Iris pigment epithelial cell (primary cell): ENCODE data around the gene PLEKHH2.
"Not testable (repeated sequence)": the region's sequence is repeated elsewhere in the genome, so short reads cannot be mapped to it uniquely, and the experiment has no call there.

ENCODE experiments used
- DNase-seq: peaks from one replicate; pipeline ENCODE4 v3.0.0-alpha.2; 2011; ENCODE audit warnings: low read depth

PLEKHH2 gene

DNA sequence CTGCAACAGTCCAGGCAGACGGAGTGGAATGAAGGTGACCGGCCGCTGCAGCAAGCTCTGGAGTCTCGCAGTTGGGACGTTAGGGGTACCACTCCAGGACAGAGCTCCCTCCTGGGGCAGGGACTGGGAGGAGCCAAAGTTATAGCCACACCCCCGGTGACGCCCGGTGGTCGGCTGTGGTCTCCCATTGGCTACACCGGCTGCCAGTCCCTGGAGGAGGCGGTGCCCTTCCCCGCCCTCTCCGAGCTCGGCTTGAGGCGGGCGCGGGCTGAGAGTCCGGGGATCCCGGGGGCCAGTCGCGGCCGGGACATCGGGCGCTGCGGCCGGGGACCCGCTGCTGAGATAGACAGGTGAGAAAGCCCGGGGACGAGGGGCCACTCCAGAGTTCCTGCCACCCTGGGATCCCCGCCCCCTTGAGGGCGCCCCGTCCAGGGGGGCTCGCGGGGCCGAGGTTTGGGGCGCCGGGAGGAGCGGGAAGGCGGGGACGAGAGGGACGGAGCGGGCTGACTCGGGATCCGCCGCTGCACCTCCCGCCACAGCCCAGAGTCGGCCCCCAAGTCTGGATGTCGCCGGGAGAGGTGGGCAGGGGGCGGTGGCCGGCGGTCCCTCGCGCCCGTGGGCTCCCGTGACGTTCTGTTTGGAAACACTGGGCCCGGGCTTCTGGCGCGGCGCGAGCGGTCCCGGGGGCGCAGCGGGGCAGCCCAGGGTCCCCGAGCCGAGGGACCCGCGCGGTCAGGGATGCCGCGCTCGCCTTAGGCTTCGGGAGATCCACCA lies at the start of gene PLEKHH2:
PLEKHH2 (plus strand) TSS at position 231 of the 774 bp plus-strand sequence. CDS start 7,414 bp downstream, outside the sequence.
- DNase-seq = peak; percentile 77

GRCh38 chr2:43592443-43592842 lies 44.6 kb upstream of the PLEKHH2 start:
- DNase-seq = no peak

DNA sequence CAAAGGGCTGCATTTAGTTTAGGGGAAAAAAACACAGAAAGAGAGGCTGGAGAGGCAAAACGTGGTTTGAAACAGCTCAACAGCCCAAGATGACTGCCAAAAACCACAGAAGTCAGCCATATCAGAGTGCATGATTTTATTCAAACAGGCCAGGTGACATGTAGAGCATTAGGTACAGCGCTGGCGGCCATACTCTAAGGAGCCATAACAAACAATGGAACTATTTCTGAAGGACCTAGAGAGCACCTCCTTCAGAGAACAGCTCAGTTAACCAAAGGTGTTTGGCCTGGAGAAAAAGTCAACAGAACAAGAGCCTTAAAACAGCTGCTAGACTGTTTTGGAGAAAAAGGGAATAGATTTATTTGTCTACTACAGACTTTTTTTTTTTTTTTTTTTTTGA lies 43.8 kb upstream of the PLEKHH2 start:
- no peak for DNase-seq

DNA sequence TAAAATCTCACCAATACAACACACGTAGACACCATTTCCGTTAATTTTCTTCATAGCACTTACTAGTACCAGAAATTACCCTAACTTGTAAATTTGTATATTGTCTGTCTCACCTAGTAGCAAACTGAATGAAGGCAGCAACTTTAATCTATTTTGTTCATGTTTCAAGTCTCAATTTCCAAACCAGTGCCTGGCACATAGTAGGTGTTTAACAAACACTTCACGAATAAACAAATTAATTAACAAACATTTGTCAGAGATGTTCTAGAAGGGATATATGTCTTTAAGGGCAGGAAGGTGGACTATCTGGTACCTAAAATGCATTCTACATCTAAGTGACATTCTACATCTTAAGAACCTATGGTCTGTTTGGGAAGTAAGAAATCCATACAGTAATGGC lies 42.2 kb upstream of the PLEKHH2 start:
- no peak for DNase-seq

DNA sequence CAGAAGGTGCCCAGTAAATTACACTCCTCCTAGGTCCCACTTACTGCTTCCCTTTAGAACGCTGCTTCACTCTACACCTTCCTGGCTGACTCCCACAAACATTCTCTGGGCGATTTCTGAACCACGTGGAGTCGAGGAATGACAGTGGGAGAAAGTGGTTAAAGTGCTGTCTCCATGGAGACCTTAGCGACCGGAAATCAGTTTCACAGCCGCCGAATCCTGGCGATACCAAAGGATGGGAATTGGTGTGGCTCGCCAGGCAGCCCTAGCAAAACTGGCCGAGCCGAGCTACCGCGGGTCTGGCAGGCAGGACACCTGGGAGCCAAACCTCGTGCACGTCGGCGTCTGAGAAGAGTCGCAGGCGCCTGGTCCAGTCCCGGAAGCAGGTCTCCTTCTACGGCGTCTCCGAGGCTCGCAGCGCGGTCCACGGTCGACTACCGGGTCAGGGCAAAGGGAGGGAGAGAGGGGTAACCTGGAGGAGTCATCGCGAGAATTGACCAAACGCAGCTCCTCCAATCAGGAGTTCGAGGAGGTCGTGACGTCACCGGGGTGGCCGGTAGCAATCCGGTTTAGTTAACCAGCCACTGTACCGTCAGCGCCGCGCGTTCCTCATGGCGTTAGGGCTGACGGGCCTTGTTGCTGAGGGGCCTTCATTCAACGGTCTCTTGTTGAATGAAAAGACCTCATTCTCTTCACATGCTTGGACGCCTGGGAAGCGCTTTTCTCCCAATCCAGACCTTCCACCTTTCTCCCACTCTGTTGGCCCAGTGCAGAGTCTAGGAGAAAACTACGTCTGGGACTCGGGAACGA lies 41.3 kb upstream of the PLEKHH2 start, which contains the start of gene THADA:
THADA (minus strand) TSS at position 436 of the 810 bp plus-strand sequence. CDS start 3,646 bp downstream, outside the sequence.
- DNase-seq = peak; percentile 99

- DNase-seq = not testable (repeated sequence)
Observed at GRCh38 chr2:43600596-43600995, 36.5 kb upstream of the PLEKHH2 start.

DNA sequence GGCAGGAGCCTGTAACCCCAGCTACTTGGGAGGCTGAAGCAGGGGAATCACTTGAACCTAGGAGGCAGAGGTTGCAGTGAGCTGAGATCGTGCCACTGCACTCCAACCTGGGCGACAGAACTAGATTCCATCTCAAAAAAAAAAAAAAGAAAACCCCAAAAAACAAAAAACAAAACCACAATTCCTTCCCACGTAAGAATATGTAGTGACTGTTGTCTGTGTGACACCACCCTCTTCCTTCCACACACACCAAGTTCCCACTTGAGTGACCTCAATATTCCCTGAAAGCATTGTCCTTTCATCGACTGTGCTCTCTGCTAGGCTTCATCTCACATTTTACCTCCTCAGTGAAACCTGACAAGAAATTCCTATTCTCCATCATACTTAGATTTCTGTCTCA lies 32.4 kb upstream of the PLEKHH2 start:
- no peak for DNase-seq

GRCh38 chr2:43605079-43605655 lies 31.9 kb upstream of the PLEKHH2 start:
- DNase-seq = peak; percentile 73

DNA sequence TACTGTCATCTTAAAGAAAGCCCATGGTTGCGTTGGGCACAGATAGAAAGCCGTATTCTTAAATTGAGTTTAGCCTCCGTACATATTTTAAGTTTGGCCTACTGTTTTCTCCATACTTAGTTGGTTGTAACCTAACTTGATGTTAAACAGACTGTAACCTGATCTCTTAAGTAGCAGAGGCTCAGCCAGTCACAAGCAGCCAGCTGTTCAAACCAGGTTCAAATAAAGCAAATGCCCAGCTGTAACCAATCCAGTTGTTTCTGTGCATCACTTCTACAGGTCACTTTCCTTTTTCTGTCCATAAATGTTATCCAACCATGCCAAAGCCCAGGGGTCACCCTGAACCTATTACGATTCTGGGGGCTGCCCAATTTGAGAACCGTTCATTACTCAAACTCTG lies 31.2 kb upstream of the PLEKHH2 start:
- DNase-seq = no peak

GRCh38 chr2:43609290-43609918 lies 27.7 kb upstream of the PLEKHH2 start:
- peak; percentile 38 for DNase-seq

DNA sequence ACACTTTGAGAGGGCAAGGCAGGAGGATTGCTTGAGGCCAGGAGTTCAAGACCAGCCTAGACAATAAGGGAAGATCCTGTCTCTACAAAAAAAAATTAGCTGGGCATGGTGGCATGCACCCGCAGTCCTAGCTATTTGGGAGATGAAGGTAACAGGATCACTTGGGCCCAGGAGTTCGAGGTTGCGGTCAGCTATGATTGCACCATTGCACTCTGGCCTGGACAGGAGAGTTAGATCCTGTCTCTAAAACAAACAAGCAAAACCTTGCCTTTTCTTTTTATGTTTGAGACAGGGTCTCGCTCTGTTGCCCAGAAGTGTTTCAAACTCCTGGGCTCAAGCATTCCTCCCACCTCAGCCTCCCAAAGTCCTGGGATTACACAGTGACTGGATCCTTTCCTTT lies 26.7 kb upstream of the PLEKHH2 start:
- DNase-seq = no peak

DNA sequence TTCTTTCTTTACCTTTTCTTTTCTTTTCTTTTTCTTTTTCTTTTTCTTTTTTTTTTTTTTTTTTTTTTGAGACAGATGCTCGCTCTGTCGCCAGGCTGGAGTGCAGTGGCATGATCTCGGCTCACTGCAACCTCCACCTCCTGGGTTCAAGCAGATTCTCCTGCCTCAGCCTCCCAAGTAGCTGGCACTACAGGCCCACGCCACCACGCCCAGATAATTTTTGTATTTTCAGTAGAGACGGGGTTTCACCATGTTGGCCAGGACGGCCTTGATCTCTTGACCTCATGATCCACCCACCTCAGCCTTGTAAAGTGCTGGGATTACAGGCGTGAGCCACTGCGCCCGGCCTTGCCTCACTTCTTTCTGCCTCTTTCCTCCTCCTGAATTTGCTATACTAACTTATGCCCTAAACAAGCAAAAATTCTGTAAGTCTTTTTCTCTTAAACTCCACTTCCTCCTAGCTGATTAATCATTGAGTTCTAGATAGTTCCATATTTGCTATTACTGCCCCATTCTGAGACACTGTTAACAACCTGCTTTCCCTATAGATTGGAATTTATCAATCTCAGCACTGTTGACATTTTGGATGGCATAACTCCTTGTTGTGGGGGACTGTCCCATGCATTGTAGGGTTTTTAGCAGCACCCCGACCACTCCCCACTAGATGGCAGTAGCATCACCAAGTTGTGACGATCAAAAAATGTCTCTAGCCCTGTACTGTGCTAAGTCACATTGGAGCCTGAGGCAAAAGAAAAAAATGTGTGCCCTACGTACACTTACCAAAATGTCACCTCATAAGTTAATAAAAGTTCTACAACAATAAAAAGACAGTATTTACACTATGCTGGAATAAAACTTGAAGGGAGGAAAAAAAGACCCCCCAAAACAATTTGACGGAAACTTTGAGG lies 24.8 kb upstream of the PLEKHH2 start:
- DNase-seq = peak; percentile 70

DNA sequence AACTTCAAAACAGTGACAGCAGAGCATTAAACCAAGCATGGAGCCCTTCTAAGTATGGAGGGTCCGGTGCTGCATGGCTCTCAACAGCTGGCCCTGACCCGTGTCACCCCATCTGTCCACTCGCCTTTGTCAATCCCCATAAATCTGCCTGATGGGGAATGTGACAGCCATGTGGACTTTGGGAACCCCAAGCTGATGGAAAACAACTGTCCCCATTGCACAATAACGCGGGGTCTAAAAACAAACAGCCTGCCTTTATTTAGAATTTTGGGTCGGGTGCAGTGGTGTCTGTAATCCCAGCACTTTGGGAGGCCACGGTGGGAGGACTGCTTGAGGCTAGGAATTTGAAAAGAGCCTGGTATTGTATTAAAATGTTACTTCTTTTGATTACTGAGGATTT lies 24.1 kb upstream of the PLEKHH2 start:
- DNase-seq = no peak

DNA sequence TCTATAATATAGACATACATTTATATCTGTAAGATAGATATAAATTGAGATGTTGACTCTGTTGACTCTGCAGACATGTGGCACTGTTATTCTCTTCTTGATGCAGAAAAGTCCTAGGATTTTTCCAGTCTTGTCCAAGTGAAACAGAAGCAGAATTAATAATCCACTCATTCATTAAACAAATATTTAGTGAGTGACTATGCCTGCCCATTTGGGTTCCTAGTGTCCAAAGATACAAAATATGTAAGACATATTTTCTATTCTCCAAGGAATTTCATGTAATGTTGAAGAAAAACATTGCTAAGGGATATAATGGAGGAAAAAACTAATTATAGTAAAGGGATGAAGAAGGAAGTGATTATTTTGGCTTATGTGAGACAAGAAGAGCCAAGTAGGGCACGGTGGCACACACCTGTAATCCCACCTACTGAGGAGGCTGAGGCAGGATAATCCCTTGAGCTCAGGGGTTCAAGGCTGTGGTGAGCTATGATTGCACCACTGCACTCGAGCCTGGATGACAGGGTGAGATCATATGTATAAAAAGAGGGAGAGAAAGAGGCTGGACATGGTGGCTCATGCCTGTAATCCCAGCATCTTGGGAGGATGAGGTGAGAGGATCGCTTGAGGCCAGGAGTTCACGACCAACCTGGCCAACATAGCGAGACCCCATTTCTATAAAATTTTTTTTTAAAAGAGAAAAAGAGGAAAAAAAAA lies 19.9 kb upstream of the PLEKHH2 start:
- DNase-seq = no peak

- DNase-seq = no peak
Observed at GRCh38 chr2:43619511-43619910, 17.5 kb upstream of the PLEKHH2 start.

DNA sequence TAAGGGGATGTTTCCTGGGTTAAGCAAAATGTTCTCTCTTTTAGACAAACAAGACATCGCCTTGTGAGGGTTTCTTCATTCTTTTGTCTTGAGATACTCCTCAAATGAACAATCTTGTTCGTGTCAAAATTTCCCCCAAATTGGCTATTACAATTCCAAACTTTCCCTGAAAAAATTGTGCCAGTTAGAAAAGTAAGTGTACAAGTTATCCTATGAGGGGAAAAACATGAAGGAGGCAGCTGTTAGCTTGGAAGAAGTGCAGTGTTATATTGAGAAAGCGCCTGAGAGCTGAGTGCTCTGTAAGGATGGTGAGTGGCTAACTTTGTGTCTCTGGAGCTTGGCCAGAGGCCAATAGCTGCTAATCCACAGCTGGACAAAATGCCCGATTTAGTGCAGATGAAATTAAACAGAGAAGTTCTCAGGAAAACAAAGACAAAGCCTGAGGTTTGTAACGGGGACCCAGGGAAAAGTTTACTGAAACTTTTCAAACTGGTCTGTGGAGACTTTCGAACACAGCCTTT lies 14.1 kb upstream of the PLEKHH2 start:
- no peak for DNase-seq

DNA sequence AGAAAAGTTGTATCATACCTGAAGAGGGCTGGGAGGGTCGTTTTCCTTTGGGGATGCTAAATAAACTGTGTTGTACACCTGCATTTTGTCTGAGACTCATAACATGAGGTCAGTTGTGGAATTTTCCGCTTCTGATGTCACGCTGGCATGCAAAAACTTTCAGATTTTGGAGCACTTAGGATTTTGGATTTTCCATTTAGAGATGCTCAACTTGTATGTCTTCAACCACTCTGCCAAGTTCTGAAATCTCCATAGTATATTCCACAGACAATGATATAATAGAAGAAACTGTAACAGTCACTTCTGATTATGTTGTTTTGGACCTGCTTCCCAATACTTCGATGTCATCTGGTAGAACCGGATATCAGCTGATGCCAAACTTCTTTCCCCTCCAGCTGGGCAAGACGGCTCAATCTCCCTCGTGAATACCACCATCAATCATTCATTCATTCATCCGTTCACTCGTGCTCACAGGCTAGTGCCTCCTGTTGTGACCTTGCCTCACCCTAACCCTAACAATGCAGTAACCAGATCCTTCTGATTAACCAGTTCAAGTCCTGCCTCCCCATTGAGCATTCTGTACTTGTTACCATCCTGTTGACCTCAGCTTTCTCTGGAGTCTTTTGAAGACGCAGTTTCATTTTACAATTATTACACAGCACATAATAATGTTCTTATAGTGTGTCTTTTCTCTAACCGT lies 5.3 kb upstream of the PLEKHH2 start:
- DNase-seq = no peak

- DNase-seq = peak; percentile 80
Observed at GRCh38 chr2:43634604-43635306, 2.3 kb upstream of the PLEKHH2 start.

DNA sequence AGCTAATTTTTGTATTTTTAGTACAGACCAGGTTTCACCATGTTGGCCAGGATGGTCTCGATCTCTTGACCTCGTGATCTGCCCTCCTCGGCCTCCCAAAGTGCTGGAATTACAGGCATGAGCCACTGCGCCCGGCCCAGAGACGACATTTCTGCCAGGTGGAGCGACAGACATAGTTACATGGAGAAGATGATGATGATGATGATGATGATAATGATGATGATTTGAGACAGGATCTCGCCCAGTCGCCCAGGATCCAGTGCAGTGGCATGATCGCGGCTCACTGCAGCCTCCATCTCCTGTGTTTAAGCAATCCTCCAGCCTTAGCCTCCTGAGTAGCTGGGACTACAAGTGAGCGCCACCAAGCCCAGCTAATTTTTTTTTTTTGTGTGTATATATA lies 907 bp upstream of the PLEKHH2 start:
- not testable (repeated sequence) for DNase-seq
